Left ventricle myocardium superior (tissue), 1 donor: ENCODE results near the gene GABRR1. TPM values are rescaled to one million over a fixed set of nuclear protein-coding genes. Genes with fewer than 3 reads are reported as not detected.
"Not testable (repeated sequence)": the region's sequence is repeated elsewhere in the genome, so short reads cannot be mapped to it uniquely, and the experiment has no call there.

ENCODE experiments used
- ATAC-seq: fragments of 200-7000 bp; cut with Tn5 transposase; one replicate; pipeline ENCODE4 v1.9.1; 2020; ENCODE audit warnings: mild to moderate bottlenecking, moderate library complexity
- DNase-seq: peaks from one replicate; pipeline ENCODE4 v3.0.0-alpha.2; 2020
- intact Hi-C: fragments of 100-400 bp; cut with micrococcal nuclease; formaldehyde crosslinking; loops from one replicate; pipeline ENCODE4 v1.11.0; 2022
- long read RNA-seq: library from polyadenylated mRNA; unstranded; transcript quantifications from one replicate; pipeline ENCODE4 v2.0.0, GENCODE V29; 2021
- total RNA-seq: library from RNA; stranded (reverse); fragmentation: NEBNext Ultra II Directional; extraction: Animal tissue kit (Norgen Biotek cat#: 25700); gene quantifications from one replicate; pipeline ENCODE4 v1.2.1, GENCODE V29; 2021
- donor health status: DM: no; HTN: yes; CAD: no; lungs with severe emphysema.

The GABRR1 gene
- total RNA-seq = not detected
- long read RNA-seq = 0 reads

DNA sequence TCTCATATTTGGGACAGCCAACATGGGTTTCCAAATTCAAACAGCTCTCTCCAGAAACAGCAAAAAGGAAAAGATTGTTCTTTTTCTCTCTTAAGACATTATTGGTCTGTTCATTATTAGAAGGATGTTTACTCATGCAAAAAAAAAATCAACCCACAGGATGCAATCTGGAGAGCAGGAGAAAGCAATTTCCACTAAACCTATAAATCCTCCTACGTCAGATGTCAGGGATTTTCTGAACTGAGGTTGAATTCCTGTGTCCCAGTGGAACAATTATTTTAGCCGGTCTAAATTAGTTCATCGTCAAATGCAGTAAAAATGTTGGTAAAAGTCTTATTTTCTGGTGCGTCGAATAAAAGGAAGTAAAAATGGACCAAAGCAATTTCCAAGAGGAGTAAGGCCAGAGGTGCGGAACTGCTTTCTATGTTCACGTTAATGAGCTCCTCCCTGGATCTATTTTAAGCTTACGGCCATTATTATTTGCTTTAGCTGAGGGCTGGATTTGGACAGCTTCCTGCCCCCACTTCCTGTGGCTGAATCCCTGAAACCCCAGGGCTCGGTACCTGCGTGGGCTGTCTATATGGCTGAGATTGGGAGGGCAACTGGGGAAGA lies at the start of gene GABRR1:
Gene GABRR1, minus strand, starts transcription at position 60 of the 612 bp plus-strand sequence. Its CDS starts 36 bp downstream, at position 24.
- DNase-seq (no peak), ATAC-seq (no peak)

DNA sequence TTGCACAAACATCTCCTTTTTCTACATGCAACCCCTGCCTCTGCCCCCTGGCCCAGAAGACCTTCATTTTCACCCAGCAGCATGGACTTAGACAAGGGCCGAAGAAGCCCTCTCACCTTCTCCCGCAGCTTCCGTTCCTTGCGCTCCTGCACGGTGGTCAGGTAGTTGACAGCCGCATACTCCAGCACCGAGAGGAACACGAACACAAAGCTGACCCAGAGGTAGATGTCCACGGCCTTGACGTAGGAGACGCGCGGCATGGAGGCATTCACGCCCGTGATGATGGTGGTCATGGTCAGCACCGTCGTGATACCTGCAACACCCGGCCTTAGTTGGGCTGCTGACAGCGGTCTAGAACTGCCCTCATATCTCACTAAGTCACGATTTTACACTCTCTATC lies 47.1 kb upstream of the GABRR1 start:
- ATAC-seq (no peak), DNase-seq (no peak)
- intact Hi-C loops = no loop called here

More for the DNA sequence above, at the start of gene GABRR1:
- intact Hi-C loops = no loop called here

- no peak for DNase-seq
- intact Hi-C loops = no loop called here
- peak; percentile 30 for ATAC-seq
Observed at GRCh38 chr6:89260832-89261231, 43.7 kb upstream of the GABRR1 start.

DNA sequence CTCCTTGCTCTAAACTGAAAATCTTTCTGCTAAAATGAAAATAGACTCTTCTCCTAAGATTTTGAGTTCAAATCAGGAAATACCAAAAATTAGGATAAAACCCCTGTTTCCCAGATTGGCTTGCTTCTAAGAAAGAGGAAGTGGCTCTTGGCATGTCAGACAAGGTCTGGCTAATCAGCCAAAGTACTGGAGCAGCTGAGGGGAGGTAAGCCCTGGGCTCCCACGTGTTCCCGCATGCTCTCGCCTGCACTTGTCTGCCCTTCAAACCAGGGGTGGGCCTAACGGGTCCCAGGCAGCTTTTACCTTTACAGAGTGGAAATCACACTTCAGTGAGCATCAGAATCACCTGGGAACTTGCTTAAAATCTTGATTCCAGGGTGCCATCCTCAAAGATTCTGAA lies 43.2 kb upstream of the GABRR1 start:
- no peak for DNase-seq
- no peak for ATAC-seq
- intact Hi-C loops = no loop called here

DNA sequence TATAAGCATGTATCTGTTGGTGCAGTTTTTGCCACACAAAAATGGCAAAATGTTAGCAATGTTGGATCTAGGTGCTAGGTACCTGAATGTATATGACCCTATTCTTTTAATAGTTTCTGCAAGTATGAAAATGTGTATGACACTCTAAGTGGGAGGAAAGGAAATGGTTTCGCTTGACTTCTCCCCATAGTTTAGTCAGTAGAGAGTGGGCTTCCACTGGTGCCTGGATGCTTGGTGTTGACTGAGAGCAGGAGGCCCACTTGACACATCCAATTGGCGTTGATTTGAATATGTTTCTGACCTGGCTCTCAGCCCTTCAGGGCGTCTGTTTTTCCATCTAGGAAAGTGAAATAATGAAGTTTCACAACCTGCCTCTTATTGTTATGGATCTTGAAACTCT lies 41.8 kb upstream of the GABRR1 start:
- intact Hi-C loops = no loop called here
- ATAC-seq (no peak), DNase-seq (no peak)

- DNase-seq (no peak), ATAC-seq (no peak)
- intact Hi-C loops = no loop called here
Observed at GRCh38 chr6:89257781-89258180, 40.6 kb upstream of the GABRR1 start.

GRCh38 chr6:89257346-89257745 lies 40.2 kb upstream of the GABRR1 start:
- intact Hi-C loops = no loop called here
- DNase-seq (no peak), ATAC-seq (no peak)

DNA sequence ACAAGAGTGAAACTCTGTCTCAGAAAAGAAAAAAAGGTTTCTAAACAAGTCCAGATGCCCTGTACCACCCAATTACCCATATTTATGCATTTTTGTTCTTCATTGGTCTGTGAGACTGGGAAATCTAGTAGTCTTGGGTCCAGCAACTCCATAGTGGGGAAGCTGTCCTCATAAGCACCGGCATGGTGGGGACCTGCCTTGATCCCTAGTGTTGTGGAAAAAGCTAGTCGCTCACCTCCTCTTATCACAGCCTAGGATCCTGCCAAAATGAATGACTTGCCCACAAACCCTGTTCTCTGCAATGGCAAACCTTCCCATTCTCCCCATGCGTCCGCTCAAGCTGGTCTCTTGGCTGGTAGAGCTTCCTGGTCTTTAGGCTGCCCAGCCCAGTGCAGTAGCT lies 38.3 kb upstream of the GABRR1 start:
- intact Hi-C loops = no loop called here
- no peak for ATAC-seq
- DNase-seq = no peak

GRCh38 chr6:89254569-89254968 lies 37.4 kb upstream of the GABRR1 start:
- intact Hi-C loops = no loop called here
- ATAC-seq (no peak), DNase-seq (no peak)

DNA sequence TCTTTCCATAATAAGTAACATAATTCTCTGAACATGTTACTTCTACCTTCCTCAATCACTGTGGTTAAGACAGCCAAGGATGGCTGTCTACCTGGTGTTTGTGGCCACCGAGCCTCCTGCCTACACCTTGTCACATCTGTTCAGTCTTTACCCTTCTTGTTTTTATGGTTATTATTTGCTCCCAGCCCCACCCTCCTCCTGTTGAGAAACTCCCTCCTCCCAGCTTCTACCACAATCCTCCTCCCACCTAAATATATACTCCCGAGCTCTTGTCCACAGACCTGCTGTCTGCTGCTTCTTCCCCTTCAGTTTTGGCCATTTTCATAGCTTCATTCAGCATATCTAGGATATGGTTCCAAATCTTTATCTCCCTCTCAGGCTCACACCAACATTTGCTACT lies 35.7 kb upstream of the GABRR1 start:
- intact Hi-C loops = no loop called here
- DNase-seq (no peak), ATAC-seq (no peak)

- intact Hi-C loops = no loop called here
- DNase-seq = no peak
- no peak for ATAC-seq
Observed at GRCh38 chr6:89251976-89252375, 34.8 kb upstream of the GABRR1 start.

- ATAC-seq (no peak), DNase-seq (no peak)
- intact Hi-C loops = no loop called here
Observed at GRCh38 chr6:89251170-89251569, 34.0 kb upstream of the GABRR1 start.

DNA sequence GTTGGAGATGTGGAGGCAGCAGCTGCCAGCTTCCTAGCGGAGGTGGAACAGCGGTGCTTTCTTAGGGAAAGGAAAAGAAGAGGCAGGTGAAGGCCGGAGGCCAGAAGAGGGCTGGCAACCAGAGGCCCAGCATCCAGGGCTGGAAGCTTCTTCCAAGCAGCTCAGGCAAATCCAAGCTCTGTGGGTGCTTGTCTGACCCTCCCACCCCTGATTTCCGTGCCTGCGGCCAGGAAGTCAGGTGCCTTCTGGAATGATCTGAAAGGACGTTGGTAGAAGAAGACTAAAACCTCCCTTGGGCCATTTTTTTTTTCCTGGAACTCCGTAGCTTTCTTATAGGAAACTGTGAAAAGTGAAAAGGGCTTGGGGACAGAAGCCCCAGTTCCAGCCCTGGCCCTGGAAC lies 33.1 kb upstream of the GABRR1 start:
- DNase-seq = no peak
- no peak for ATAC-seq
- intact Hi-C loops = no loop called here

GRCh38 chr6:89244241-89244985 lies 27.3 kb upstream of the GABRR1 start:
- no peak for DNase-seq
- ATAC-seq = no peak
- intact Hi-C loops = loop anchor here (5.0 kb wide), 1 partner anchor 122 kb away; no protein-coding TSS in a partner anchor

GRCh38 chr6:89243331-89243629 lies 26.1 kb upstream of the GABRR1 start:
- intact Hi-C loops = loop anchor here (2.0 to 5.0 kb wide), 2 partner anchors 121 to 260 kb away; no protein-coding TSS in a partner anchor
- ATAC-seq = no peak

GRCh38 chr6:89242574-89243330 lies 25.6 kb upstream of the GABRR1 start:
- DNase-seq = no peak
- intact Hi-C loops = loop anchor here (2.0 to 5.0 kb wide), 2 partner anchors 120 to 260 kb away; no protein-coding TSS in a partner anchor
- ATAC-seq = peak; percentile 28

More at GRCh38 chr6:89243331-89243629, 26.1 kb upstream of the GABRR1 start:
- DNase-seq = no peak

- DNase-seq (no peak), ATAC-seq (no peak)
- intact Hi-C loops = no loop called here
Observed at GRCh38 chr6:89239338-89239737, 22.2 kb upstream of the GABRR1 start.

DNA sequence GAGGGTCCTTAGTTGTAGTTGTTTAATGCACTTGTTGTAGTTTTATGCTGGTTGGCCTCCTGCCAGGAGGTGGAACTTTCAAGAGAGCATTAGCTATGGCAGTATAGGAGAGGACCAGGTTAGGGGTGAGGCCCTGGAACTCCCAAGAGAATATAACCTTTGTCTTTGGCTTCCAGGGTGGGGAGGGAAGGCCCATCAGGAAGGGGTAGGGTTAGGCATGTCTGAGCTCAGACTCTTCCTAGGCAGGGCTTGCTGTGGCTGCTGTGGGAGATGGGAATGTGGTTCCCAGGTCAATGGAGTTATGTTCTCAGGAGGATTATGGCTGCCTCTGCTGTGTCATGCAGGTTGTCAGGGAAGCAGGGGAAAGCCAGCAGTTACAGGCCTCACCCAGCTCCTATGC lies 20.0 kb upstream of the GABRR1 start:
- intact Hi-C loops = no loop called here
- ATAC-seq = no peak
- DNase-seq = no peak

GRCh38 chr6:89233605-89234004 lies 16.4 kb upstream of the GABRR1 start:
- intact Hi-C loops, DNase-seq, ATAC-seq: not testable (repeated sequence)

DNA sequence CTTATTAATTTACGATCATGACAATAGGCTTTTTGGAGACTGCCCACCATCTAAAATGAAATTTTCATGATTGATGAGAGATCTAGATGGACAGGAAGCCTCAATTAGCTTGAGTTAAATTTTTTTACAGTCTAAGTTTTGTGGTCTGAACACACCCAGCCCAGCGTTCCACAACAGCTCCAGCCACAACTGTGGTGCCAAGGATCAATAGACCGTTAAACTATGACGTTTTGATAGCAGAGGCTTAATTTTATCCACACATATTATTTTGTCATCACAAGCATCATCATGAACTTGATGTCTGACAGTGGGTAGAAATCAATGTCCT lies 5.5 kb upstream of the GABRR1 start:
- intact Hi-C loops = no loop called here
- DNase-seq (no peak), ATAC-seq (no peak)
